Measurements from ENCODE around the gene SLCO4A1.

SLCO4A1 gene

GRCh38 chr20:62701161-62702012, 59.1 kb downstream of the SLCO4A1 start:
- H3K4me1 ChIP-seq (ENCODE audit: control insufficient read depth, low read length) = no peaks in the 10 kb centered on the region

GRCh38 chr20:62702013-62702300, 59.7 kb downstream of the SLCO4A1 start:
- Histone ChIP-seq H3K36me3 (ENCODE audit: control insufficient read depth, low read length) (no peaks in the 10 kb centered on the region), H3F3A (ENCODE audit: control insufficient read depth, insufficient read depth) (no peaks in the 10 kb centered on the region), H3K27ac (ENCODE audit: low read depth, low read length) (no peak overlapping the region), H3K4me2 (ENCODE audit: low read length) (no peak overlapping the region), H3K4me3 (ENCODE audit: low read length) (no peak overlapping the region), H3K79me2 (ENCODE audit: control insufficient read depth, low read length) (no peaks in the 10 kb centered on the region), H3K27me3 (ENCODE audit: control insufficient read depth, low read length) (no peaks in the 10 kb centered on the region), H3K9me3 (ENCODE audit: control insufficient read depth, insufficient read depth, low read length) (no peaks in the 10 kb centered on the region), H4K20me1 (ENCODE audit: control insufficient read depth, insufficient read depth, low read depth, low read length) (no peaks in the 10 kb centered on the region), H3K9me2 (replicated peaks; ENCODE audit: control insufficient read depth, low read length) (no peaks in the 10 kb centered on the region), H3K4me1 (ENCODE audit: control insufficient read depth, low read length) (no peaks in the 10 kb centered on the region)
- TF ChIP-seq CTCF (IDR thresholded peaks at IDR 0.05; ENCODE audit: low read depth, low read length, poor library complexity, severe bottlenecking) (no peak), EZH2phosphoT487 (IDR thresholded peaks at IDR 0.05; ENCODE audit: borderline replicate concordance, low read length) (no peak)

More at GRCh38 chr20:62701161-62702012, 59.1 kb downstream of the SLCO4A1 start:
- Histone ChIP-seq H3K4me3 (ENCODE audit: low read length) (no peak overlapping the region), H3K9me3 (ENCODE audit: control insufficient read depth, insufficient read depth, low read length) (no peaks in the 10 kb centered on the region), H3K9me2 (replicated peaks; ENCODE audit: control insufficient read depth, low read length) (no peaks in the 10 kb centered on the region), H4K20me1 (ENCODE audit: control insufficient read depth, insufficient read depth, low read depth, low read length) (no peaks in the 10 kb centered on the region), H3K79me2 (ENCODE audit: control insufficient read depth, low read length) (no peaks in the 10 kb centered on the region), H3K36me3 (ENCODE audit: control insufficient read depth, low read length) (no peaks in the 10 kb centered on the region), H3K27ac (ENCODE audit: low read depth, low read length) (no peak overlapping the region), H3F3A (ENCODE audit: control insufficient read depth, insufficient read depth) (no peaks in the 10 kb centered on the region), H3K27me3 (ENCODE audit: control insufficient read depth, low read length) (no peaks in the 10 kb centered on the region), H3K4me2 (ENCODE audit: low read length) (no peak overlapping the region)
- TF ChIP-seq CTCF (IDR thresholded peaks at IDR 0.05; ENCODE audit: low read depth, low read length, poor library complexity, severe bottlenecking) = no peak
- TF ChIP-seq EZH2phosphoT487 (IDR thresholded peaks at IDR 0.05; ENCODE audit: borderline replicate concordance, low read length) = no peak

- H3K4me3 ChIP-seq (ENCODE audit: low read length) = no peak overlapping the region
- no peaks in the 10 kb centered on the region for H3K27me3 ChIP-seq (ENCODE audit: control insufficient read depth, low read length)
- no peaks in the 10 kb centered on the region for H3F3A ChIP-seq (ENCODE audit: control insufficient read depth, insufficient read depth)
- H3K36me3 ChIP-seq (ENCODE audit: control insufficient read depth, low read length) = no peaks in the 10 kb centered on the region
- H3K9me2 ChIP-seq (replicated peaks; ENCODE audit: control insufficient read depth, low read length) = no peaks in the 10 kb centered on the region
- no peaks in the 10 kb centered on the region for H4K20me1 ChIP-seq (ENCODE audit: control insufficient read depth, insufficient read depth, low read depth, low read length)
- no peaks in the 10 kb centered on the region for H3K9me3 ChIP-seq (ENCODE audit: control insufficient read depth, insufficient read depth, low read length)
- H3K4me2 ChIP-seq (ENCODE audit: low read length) = no peak overlapping the region
- TF ChIP-seq EZH2phosphoT487 (IDR thresholded peaks at IDR 0.05; ENCODE audit: borderline replicate concordance, low read length) = no peak
- no peak for TF ChIP-seq CTCF (IDR thresholded peaks at IDR 0.05; ENCODE audit: low read depth, low read length, poor library complexity, severe bottlenecking)
- H3K27ac ChIP-seq (ENCODE audit: low read depth, low read length) = no peak overlapping the region
- H3K79me2 ChIP-seq (ENCODE audit: control insufficient read depth, low read length) = no peaks in the 10 kb centered on the region
- H3K4me1 ChIP-seq (ENCODE audit: control insufficient read depth, low read length) = no peaks in the 10 kb centered on the region
Measured at GRCh38 chr20:62702895-62703852, 60.9 kb downstream of the SLCO4A1 start.

Measured in DOHH2 (cell line).